Measurements from ENCODE around the gene ITGAX.

The ITGAX gene

GRCh38 chr16:31355431-31356100, 590 bp downstream of the ITGAX start:
- Histone ChIP-seq H2BK5ac (ENCODE audit: low read depth, low read length, poor library complexity) (no peak overlapping the region), H3K36me3 (ENCODE audit: control insufficient read depth in 1 of 2, insufficient read depth in 2 of 2, low read length in 2 of 2) (no peaks in the 10 kb centered on the region), H3K4me1 (ENCODE audit: control insufficient read depth in 1 of 2, insufficient read depth in 2 of 2, low read length in 2 of 2) (no peaks in the 10 kb centered on the region), H2AK5ac (ENCODE audit: low read length) (no peak overlapping the region), H3K18ac (ENCODE audit: low read length) (no peak overlapping the region), H4K8ac (ENCODE audit: low read depth, low read length) (no peak overlapping the region), H3K9me3 (ENCODE audit: insufficient read depth, low read depth, low read length) (peaks cover 2% of the 10 kb centered on the region), H3K4me3 (ENCODE audit: low read depth, low read length) (no peak overlapping the region), H3K9ac (ENCODE audit: low read length) (no peak overlapping the region), H3K79me1 (ENCODE audit: low read length) (no peaks in the 10 kb centered on the region), H2BK12ac (ENCODE audit: low read length) (no peak overlapping the region), H2BK120ac (ENCODE audit: insufficient read depth, low read length, poor library complexity) (no peak overlapping the region), H3K14ac (ENCODE audit: low read length) (no peak overlapping the region), H2AFZ (ENCODE audit: insufficient read depth, low read length, poor library complexity) (no peak overlapping the region), H3K4ac (ENCODE audit: low read depth, low read length) (no peak overlapping the region), H4K91ac (ENCODE audit: low read depth, low read length) (no peak overlapping the region), H3K27me3 (ENCODE audit: insufficient read depth, low read length) (no peaks in the 10 kb centered on the region), H3K79me2 (ENCODE audit: control insufficient read depth, insufficient read depth, low read length, poor library complexity) (no peaks in the 10 kb centered on the region), H4K12ac (ENCODE audit: low read depth, low read length) (no peak overlapping the region), H3K27ac (ENCODE audit: low read depth, low read length) (no peak overlapping the region), H3K4me2 (ENCODE audit: low read length) (no peak overlapping the region), H3K23ac (ENCODE audit: low read length) (no peak overlapping the region)
- no CpG with 5 or more reads among the region's 14 CpGs for WGBS (ENCODE audit: extremely low coverage, insufficient coverage, insufficient read length)
- DNase-seq, result no peak

- no peaks in the 10 kb centered on the region for H3K79me2 ChIP-seq (ENCODE audit: control insufficient read depth, insufficient read depth, low read length, poor library complexity)
- H3K9me3 ChIP-seq (ENCODE audit: insufficient read depth, low read depth, low read length), result peaks cover 2% of the 10 kb centered on the region
- no peak overlapping the region for H3K27ac ChIP-seq (ENCODE audit: low read depth, low read length)
- H2BK120ac ChIP-seq (ENCODE audit: insufficient read depth, low read length, poor library complexity), result no peak overlapping the region
- H3K14ac ChIP-seq (ENCODE audit: low read length), result no peak overlapping the region
- H3K36me3 ChIP-seq (ENCODE audit: control insufficient read depth in 1 of 2, insufficient read depth in 2 of 2, low read length in 2 of 2), result no peaks in the 10 kb centered on the region
- H2BK12ac ChIP-seq (ENCODE audit: low read length), result no peak overlapping the region
- no peak overlapping the region for H2AK5ac ChIP-seq (ENCODE audit: low read length)
- no peak overlapping the region for H3K23ac ChIP-seq (ENCODE audit: low read length)
- H2BK5ac ChIP-seq (ENCODE audit: low read depth, low read length, poor library complexity), result no peak overlapping the region
- no peak overlapping the region for H3K18ac ChIP-seq (ENCODE audit: low read length)
- H3K4me3 ChIP-seq (ENCODE audit: low read depth, low read length), result no peak overlapping the region
- H3K27me3 ChIP-seq (ENCODE audit: insufficient read depth, low read length), result no peaks in the 10 kb centered on the region
- WGBS (ENCODE audit: extremely low coverage, insufficient coverage, insufficient read length), result no CpG with 5 or more reads among the region's 28 CpGs
- H4K12ac ChIP-seq (ENCODE audit: low read depth, low read length), result no peak overlapping the region
- H4K91ac ChIP-seq (ENCODE audit: low read depth, low read length), result no peak overlapping the region
- H2AFZ ChIP-seq (ENCODE audit: insufficient read depth, low read length, poor library complexity), result no peak overlapping the region
- H3K4me2 ChIP-seq (ENCODE audit: low read length), result no peak overlapping the region
- no peak overlapping the region for H3K9ac ChIP-seq (ENCODE audit: low read length)
- H4K8ac ChIP-seq (ENCODE audit: low read depth, low read length), result no peak overlapping the region
- no peaks in the 10 kb centered on the region for H3K4me1 ChIP-seq (ENCODE audit: control insufficient read depth in 1 of 2, insufficient read depth in 2 of 2, low read length in 2 of 2)
- H3K79me1 ChIP-seq (ENCODE audit: low read length), result no peaks in the 10 kb centered on the region
- no peak overlapping the region for H3K4ac ChIP-seq (ENCODE audit: low read depth, low read length)
- no peak for DNase-seq
Observed at GRCh38 chr16:31356566-31357323, 1.8 kb downstream of the ITGAX start.

- Histone ChIP-seq H4K12ac (ENCODE audit: low read depth, low read length) (no peak overlapping the region), H3K9me3 (ENCODE audit: insufficient read depth, low read depth, low read length) (peaks cover 2% of the 10 kb centered on the region), H3K4ac (ENCODE audit: low read depth, low read length) (no peak overlapping the region), H2BK12ac (ENCODE audit: low read length) (no peak overlapping the region), H3K79me2 (ENCODE audit: control insufficient read depth, insufficient read depth, low read length, poor library complexity) (no peaks in the 10 kb centered on the region), H2AFZ (ENCODE audit: insufficient read depth, low read length, poor library complexity) (no peak overlapping the region), H3K9ac (ENCODE audit: low read length) (no peak overlapping the region), H3K14ac (ENCODE audit: low read length) (no peak overlapping the region), H3K4me2 (ENCODE audit: low read length) (no peak overlapping the region), H3K27ac (ENCODE audit: low read depth, low read length) (no peak overlapping the region), H3K4me1 (ENCODE audit: control insufficient read depth in 1 of 2, insufficient read depth in 2 of 2, low read length in 2 of 2) (no peaks in the 10 kb centered on the region), H2BK5ac (ENCODE audit: low read depth, low read length, poor library complexity) (no peak overlapping the region), H2BK120ac (ENCODE audit: insufficient read depth, low read length, poor library complexity) (no peak overlapping the region), H3K18ac (ENCODE audit: low read length) (no peak overlapping the region), H3K23ac (ENCODE audit: low read length) (no peak overlapping the region), H3K27me3 (ENCODE audit: insufficient read depth, low read length) (no peaks in the 10 kb centered on the region), H2AK5ac (ENCODE audit: low read length) (no peak overlapping the region), H4K8ac (ENCODE audit: low read depth, low read length) (no peak overlapping the region), H3K36me3 (ENCODE audit: control insufficient read depth in 1 of 2, insufficient read depth in 2 of 2, low read length in 2 of 2) (no peaks in the 10 kb centered on the region), H3K79me1 (ENCODE audit: low read length) (no peaks in the 10 kb centered on the region), H4K91ac (ENCODE audit: low read depth, low read length) (no peak overlapping the region), H3K4me3 (ENCODE audit: low read depth, low read length) (no peak overlapping the region)
- no CpG with 5 or more reads among the region's 18 CpGs for WGBS (ENCODE audit: extremely low coverage, insufficient coverage, insufficient read length)
- no peak for DNase-seq
Observed at GRCh38 chr16:31357324-31358109, 2.5 kb downstream of the ITGAX start.

DNA sequence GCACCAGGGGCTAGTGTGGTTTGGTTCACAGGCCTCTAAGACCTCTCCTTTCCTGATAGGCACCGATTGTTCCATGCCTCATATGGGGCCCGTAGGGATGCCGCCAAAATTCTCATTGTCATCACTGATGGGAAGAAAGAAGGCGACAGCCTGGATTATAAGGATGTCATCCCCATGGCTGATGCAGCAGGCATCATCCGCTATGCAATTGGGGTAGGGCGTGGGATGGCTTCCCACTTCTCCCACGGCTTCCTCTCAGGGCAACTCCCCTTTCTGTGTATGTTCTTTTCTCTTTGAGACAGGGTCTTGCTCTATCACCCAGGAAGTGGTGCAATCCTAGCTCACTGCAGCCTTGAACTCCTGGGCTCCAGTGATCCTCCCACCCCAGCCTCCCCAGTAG, 5.3 kb downstream of the ITGAX start:
- Histone ChIP-seq H2AK5ac (ENCODE audit: low read length) (no peak overlapping the region), H3K79me2 (ENCODE audit: control insufficient read depth, insufficient read depth, low read length, poor library complexity) (no peaks in the 10 kb centered on the region), H3K18ac (ENCODE audit: low read length) (no peak overlapping the region), H3K23ac (ENCODE audit: low read length) (no peak overlapping the region), H3K9ac (ENCODE audit: low read length) (no peak overlapping the region), H3K4ac (ENCODE audit: low read depth, low read length) (no peak overlapping the region), H2BK5ac (ENCODE audit: low read depth, low read length, poor library complexity) (no peak overlapping the region), H3K9me3 (ENCODE audit: insufficient read depth, low read depth, low read length) (peaks cover 2% of the 10 kb centered on the region), H4K8ac (ENCODE audit: low read depth, low read length) (no peak overlapping the region), H4K91ac (ENCODE audit: low read depth, low read length) (no peak overlapping the region), H3K79me1 (ENCODE audit: low read length) (no peaks in the 10 kb centered on the region), H3K4me1 (ENCODE audit: control insufficient read depth in 1 of 2, insufficient read depth in 2 of 2, low read length in 2 of 2) (no peaks in the 10 kb centered on the region), H3K27ac (ENCODE audit: low read depth, low read length) (no peak overlapping the region), H3K27me3 (ENCODE audit: insufficient read depth, low read length) (no peaks in the 10 kb centered on the region), H3K4me2 (ENCODE audit: low read length) (no peak overlapping the region), H2BK120ac (ENCODE audit: insufficient read depth, low read length, poor library complexity) (no peak overlapping the region), H3K4me3 (ENCODE audit: low read depth, low read length) (no peak overlapping the region), H3K36me3 (ENCODE audit: control insufficient read depth in 1 of 2, insufficient read depth in 2 of 2, low read length in 2 of 2) (no peaks in the 10 kb centered on the region), H3K14ac (ENCODE audit: low read length) (no peak overlapping the region), H2BK12ac (ENCODE audit: low read length) (no peak overlapping the region), H2AFZ (ENCODE audit: insufficient read depth, low read length, poor library complexity) (no peak overlapping the region), H4K12ac (ENCODE audit: low read depth, low read length) (no peak overlapping the region)
- DNase-seq, result no peak
- no CpG with 5 or more reads among the region's 7 CpGs for WGBS (ENCODE audit: extremely low coverage, insufficient coverage, insufficient read length)

Data from trophoblast cell (in vitro differentiated cells and primary cell).